ENCODE data around the gene LCE1E.

Gene LCE1E

GRCh38 chr1:152786077-152786476, at the start of gene LCE1E:
TSS of gene LCE1E (plus strand) at chr1:152786257. CDS start at chr1:152787300, 1,043 bp downstream.
- no peak within 1 kb of the TSS for H3K4me3 Mint-ChIP-seq
- no peak for ATAC-seq (replicated peaks)

GRCh38 chr1:152737997-152738396, 48.1 kb upstream of the LCE1E start:
- Mint-ChIP-seq H3K9me3 (no peaks in the 10 kb centered on the region), H3K36me3 (no peaks in the 10 kb centered on the region), H3K27me3 (peaks cover 26 to 32% of the 10 kb centered on the region in 2 donors), H3K27ac (no peak overlapping the region), H3K4me1 (no peaks in the 10 kb centered on the region), H3K4me3 (no peak overlapping the region)
- ATAC-seq (replicated peaks) (no peak), DNase-seq (no peak)

More at GRCh38 chr1:152786077-152786476, at the start of gene LCE1E:
- DNase-seq = no peak
- H3K36me3 Mint-ChIP-seq = no peaks in the 10 kb centered on the region
- peaks cover 30 to 37% of the 10 kb centered on the region in 2 donors for H3K27me3 Mint-ChIP-seq
- no peak within 1 kb of the TSS for H3K27ac Mint-ChIP-seq
- H3K9me3 Mint-ChIP-seq = no peaks in the 10 kb centered on the region
- H3K4me1 Mint-ChIP-seq = no peaks in the 10 kb centered on the region

GRCh38 chr1:152739841-152740240, 46.2 kb upstream of the LCE1E start:
- Mint-ChIP-seq H3K36me3 (no peaks in the 10 kb centered on the region), H3K9me3 (no peaks in the 10 kb centered on the region), H3K27ac (no peak overlapping the region), H3K4me1 (no peaks in the 10 kb centered on the region), H3K27me3 (peaks cover 32 to 35% of the 10 kb centered on the region in 2 donors), H3K4me3 (no peak overlapping the region)
- ATAC-seq (replicated peaks) = no peak
- no peak for DNase-seq

- peaks cover 20 to 26% of the 10 kb centered on the region in 2 donors for H3K27me3 Mint-ChIP-seq
- H3K36me3 Mint-ChIP-seq = no peaks in the 10 kb centered on the region
- DNase-seq (no peak), ATAC-seq (replicated peaks) (no peak)
- no peak overlapping the region for H3K4me3 Mint-ChIP-seq
- H3K9me3 Mint-ChIP-seq = no peaks in the 10 kb centered on the region
- H3K4me1 Mint-ChIP-seq = no peaks in the 10 kb centered on the region
- H3K27ac Mint-ChIP-seq = no peak overlapping the region
These were observed 44.4 kb upstream of the LCE1E start for GRCh38 chr1:152741656-152742055.

GRCh38 chr1:152743371-152744145, 42.5 kb upstream of the LCE1E start:
- H3K27ac Mint-ChIP-seq = no peak overlapping the region
- no peaks in the 10 kb centered on the region for H3K9me3 Mint-ChIP-seq
- DNase-seq (no peak), ATAC-seq (replicated peaks) (no peak)
- no peaks in the 10 kb centered on the region for H3K36me3 Mint-ChIP-seq
- peaks cover 10 to 18% of the 10 kb centered on the region in 2 donors for H3K27me3 Mint-ChIP-seq
- no peak overlapping the region for H3K4me3 Mint-ChIP-seq
- H3K4me1 Mint-ChIP-seq = no peaks in the 10 kb centered on the region

GRCh38 chr1:152745289-152745704, 40.8 kb upstream of the LCE1E start:
- no peak overlapping the region for H3K27ac Mint-ChIP-seq
- DNase-seq (no peak), ATAC-seq (replicated peaks) (no peak)
- H3K4me1 Mint-ChIP-seq = no peaks in the 10 kb centered on the region
- peaks cover 22 to 23% of the 10 kb centered on the region in 2 donors for H3K27me3 Mint-ChIP-seq
- no peaks in the 10 kb centered on the region for H3K36me3 Mint-ChIP-seq
- H3K4me3 Mint-ChIP-seq = no peak overlapping the region
- H3K9me3 Mint-ChIP-seq = no peaks in the 10 kb centered on the region

- Mint-ChIP-seq H3K9me3 (no peaks in the 10 kb centered on the region), H3K27ac (no peak overlapping the region), H3K4me3 (no peak overlapping the region), H3K4me1 (no peaks in the 10 kb centered on the region), H3K27me3 (peaks cover 25 to 29% of the 10 kb centered on the region in 2 donors), H3K36me3 (no peaks in the 10 kb centered on the region)
- no peak for DNase-seq
- ATAC-seq (replicated peaks) = no peak
These were observed 40.2 kb upstream of the LCE1E start for GRCh38 chr1:152745765-152746444.

- no peak overlapping the region for H3K4me3 Mint-ChIP-seq
- no peaks in the 10 kb centered on the region for H3K4me1 Mint-ChIP-seq
- ATAC-seq (replicated peaks) = no peak
- no peaks in the 10 kb centered on the region for H3K36me3 Mint-ChIP-seq
- H3K27ac Mint-ChIP-seq = no peak overlapping the region
- H3K9me3 Mint-ChIP-seq = no peaks in the 10 kb centered on the region
- no peak for DNase-seq
- peaks cover 29 to 38% of the 10 kb centered on the region in 2 donors for H3K27me3 Mint-ChIP-seq
These were observed 38.2 kb upstream of the LCE1E start for GRCh38 chr1:152747831-152748230.

GRCh38 chr1:152752225-152752624, 33.8 kb upstream of the LCE1E start:
- H3K4me1 Mint-ChIP-seq = no peaks in the 10 kb centered on the region
- H3K27me3 Mint-ChIP-seq = peaks cover 29 to 47% of the 10 kb centered on the region in 2 donors
- ATAC-seq (replicated peaks) (no peak), DNase-seq (no peak)
- H3K27ac Mint-ChIP-seq = no peak overlapping the region
- H3K9me3 Mint-ChIP-seq = no peaks in the 10 kb centered on the region
- H3K36me3 Mint-ChIP-seq = no peaks in the 10 kb centered on the region
- no peak overlapping the region for H3K4me3 Mint-ChIP-seq

- DNase-seq = no peak
- Mint-ChIP-seq H3K9me3 (no peaks in the 10 kb centered on the region), H3K36me3 (no peaks in the 10 kb centered on the region), H3K4me1 (no peaks in the 10 kb centered on the region), H3K4me3 (no peak overlapping the region), H3K27me3 (peaks cover 29 to 43% of the 10 kb centered on the region in 2 donors), H3K27ac (no peak overlapping the region)
- ATAC-seq (replicated peaks) = no peak
These were observed 32.5 kb upstream of the LCE1E start for GRCh38 chr1:152753586-152753985.

- DNase-seq (no peak), ATAC-seq (replicated peaks) (no peak)
- no peaks in the 10 kb centered on the region for H3K4me1 Mint-ChIP-seq
- no peak overlapping the region for H3K27ac Mint-ChIP-seq
- H3K27me3 Mint-ChIP-seq = peaks cover 29 to 30% of the 10 kb centered on the region in 2 donors
- H3K36me3 Mint-ChIP-seq = no peaks in the 10 kb centered on the region
- no peaks in the 10 kb centered on the region for H3K9me3 Mint-ChIP-seq
- no peak overlapping the region for H3K4me3 Mint-ChIP-seq
These were observed 29.2 kb upstream of the LCE1E start for GRCh38 chr1:152756872-152757271.

GRCh38 chr1:152757747-152758146, 28.3 kb upstream of the LCE1E start, which contains the start of gene KPRP:
TSS of gene KPRP (plus strand) at chr1:152758025. CDS start at chr1:152759589, 1,564 bp downstream.
- H3K27me3 Mint-ChIP-seq = peaks cover 22 to 24% of the 10 kb centered on the region in 2 donors

GRCh38 chr1:152758636-152759035, 27.4 kb upstream of the LCE1E start:
- Mint-ChIP-seq H3K36me3 (no peaks in the 10 kb centered on the region), H3K27me3 (peaks cover 16 to 22% of the 10 kb centered on the region in 2 donors), H3K4me1 (no peaks in the 10 kb centered on the region), H3K27ac (no peak overlapping the region), H3K9me3 (no peaks in the 10 kb centered on the region), H3K4me3 (no peak overlapping the region)
- DNase-seq (no peak), ATAC-seq (replicated peaks) (no peak)

More at GRCh38 chr1:152757747-152758146, 28.3 kb upstream of the LCE1E start, which contains the start of gene KPRP:
- no peak within 1 kb of the TSS for H3K27ac Mint-ChIP-seq
- ATAC-seq (replicated peaks) = no peak
- DNase-seq = no peak
- no peaks in the 10 kb centered on the region for H3K36me3 Mint-ChIP-seq
- no peaks in the 10 kb centered on the region for H3K9me3 Mint-ChIP-seq
- H3K4me3 Mint-ChIP-seq = no peak within 1 kb of the TSS
- H3K4me1 Mint-ChIP-seq = no peaks in the 10 kb centered on the region

- Mint-ChIP-seq H3K9me3 (no peaks in the 10 kb centered on the region), H3K36me3 (no peaks in the 10 kb centered on the region), H3K27ac (no peak overlapping the region), H3K4me3 (no peak overlapping the region), H3K4me1 (no peaks in the 10 kb centered on the region), H3K27me3 (peaks cover 18 to 20% of the 10 kb centered on the region in 2 donors)
- DNase-seq (no peak), ATAC-seq (replicated peaks) (no peak)
These were observed 26.4 kb upstream of the LCE1E start for GRCh38 chr1:152759453-152760173.

Data from stimulated activated naive B cell treated with anti-CD40 and anti-IgM and Interleukin-4, amounts not matched to agents 10 μg/mL and 1 μg/mL and 100 μg/mL, for 72 hours (primary cell).